Measurements from ENCODE around the gene CTNNBIP1.

GRCh38 chr1:9835758-9836631 lies 74.1 kb downstream of the CTNNBIP1 start:
- TF ChIP-seq EGR1 (IDR thresholded peaks at IDR 0.05; ENCODE audit: low read depth), result no peak
- no peak for TF ChIP-seq MAX (IDR thresholded peaks at IDR 0.05)
- TF ChIP-seq CTCF (IDR thresholded peaks at IDR 0.05 in 2 of 3, conservative IDR thresholded peaks at IDR 0.05 in 1 of 3; ENCODE audit: borderline replicate concordance in 1 of 3, insufficient read depth in 1 of 3, low read depth in 2 of 3, low read length in 2 of 3), result no peak

Measured in HCT116 (cell line).